ENCODE data around the gene ENTPD8.

ENTPD8 gene

DNA sequence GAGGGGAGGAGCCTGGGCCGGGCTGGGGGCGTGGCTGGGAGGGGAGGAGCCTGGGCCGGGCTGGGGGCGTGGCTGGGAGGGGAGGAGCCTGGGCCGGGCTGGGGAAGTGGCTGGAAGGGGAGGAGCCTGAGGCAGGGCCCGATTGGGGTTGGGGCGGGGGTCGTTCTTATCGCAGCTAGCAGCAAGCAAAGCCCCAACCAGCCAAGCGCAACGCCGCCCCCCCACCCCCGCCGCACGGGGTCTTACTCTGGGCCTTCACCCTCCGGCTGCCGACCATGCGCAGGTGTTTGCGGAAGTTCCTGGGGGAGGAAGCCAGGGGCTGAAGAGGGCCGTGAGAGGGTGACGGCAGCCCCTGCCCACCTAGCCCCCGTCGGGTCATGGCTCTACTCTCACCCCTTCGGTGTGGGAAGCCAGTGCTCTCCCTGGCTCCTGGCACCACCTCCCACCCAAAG is 13.0 kb upstream of the ENTPD8 start:
- TF ChIP-seq CTCF (IDR thresholded peaks at IDR 0.05) = no peak

DNA sequence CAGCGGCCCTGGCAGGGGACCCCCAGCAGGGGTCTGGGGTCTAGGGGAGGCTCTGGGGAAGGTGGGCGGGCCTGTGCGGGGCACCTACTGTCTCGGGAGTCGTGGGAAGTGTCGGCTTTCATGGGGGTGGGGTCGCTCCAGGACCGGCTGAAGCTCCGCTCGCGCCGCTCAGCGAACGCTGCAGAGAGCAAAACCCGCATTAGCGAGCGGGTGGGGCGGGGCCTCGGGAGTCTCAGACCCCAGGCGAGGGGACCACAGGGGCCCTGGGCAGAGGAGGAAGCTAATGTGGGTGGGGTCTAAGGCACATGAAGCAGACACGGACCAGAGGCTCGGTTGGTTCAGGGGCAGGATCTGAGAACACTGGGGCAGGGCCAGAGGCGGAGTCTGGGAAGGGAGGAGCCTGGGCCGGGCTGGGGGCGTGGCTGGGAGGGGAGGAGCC is 12.5 kb upstream of the ENTPD8 start:
- TF ChIP-seq CTCF (IDR thresholded peaks at IDR 0.05) = no peak

DNA sequence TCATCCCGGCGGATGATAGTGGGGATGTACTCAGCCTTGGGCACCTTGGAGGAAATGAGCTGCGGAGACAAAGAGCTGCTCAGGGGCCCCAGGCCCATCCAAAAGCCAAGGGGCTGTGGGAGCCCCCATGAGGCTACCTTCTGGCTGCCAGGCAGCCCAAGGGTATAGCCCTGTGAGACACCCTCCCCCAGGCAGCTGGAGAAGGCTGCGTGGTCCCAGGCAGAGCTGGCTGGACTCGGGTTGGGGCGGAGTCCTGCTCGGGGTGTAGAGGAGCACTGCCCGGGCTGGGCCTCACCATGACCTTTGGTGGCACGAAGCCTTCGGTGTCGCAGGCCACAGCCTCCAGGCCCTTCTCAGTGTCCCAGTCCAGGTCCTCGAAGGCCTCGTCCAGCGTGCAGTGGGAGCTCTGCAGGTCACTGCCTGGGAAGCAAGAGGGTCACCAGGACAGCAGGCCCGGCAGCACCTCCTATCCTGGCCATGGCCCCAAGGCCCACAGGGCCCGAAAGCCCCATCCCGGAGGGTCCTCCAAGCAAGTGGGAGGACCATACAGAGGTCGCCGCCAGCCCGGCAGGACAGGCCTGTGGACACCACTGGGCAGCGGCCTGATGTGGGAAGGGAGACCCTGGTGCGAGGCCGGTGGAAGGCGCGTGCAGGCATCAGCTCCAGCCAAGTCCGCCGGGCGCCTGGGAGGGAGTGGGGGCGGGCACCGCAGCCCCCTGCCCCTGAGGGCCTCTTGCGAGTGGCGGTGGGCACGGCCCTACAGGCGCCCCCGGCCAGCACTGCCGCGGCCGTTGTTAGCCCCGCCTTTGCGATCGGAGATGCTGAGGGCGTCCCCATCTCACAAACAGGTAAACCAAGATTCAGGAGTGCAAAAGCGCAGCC is 11.8 kb upstream of the ENTPD8 start:
- no peak for TF ChIP-seq CTCF (IDR thresholded peaks at IDR 0.05)

GRCh38 chr9:137452006-137452760 is 11.0 kb upstream of the ENTPD8 start:
- TF ChIP-seq CTCF (IDR thresholded peaks at IDR 0.05) = no peak

GRCh38 chr9:137449931-137450538 is 8.9 kb upstream of the ENTPD8 start:
- no peak for TF ChIP-seq CTCF (IDR thresholded peaks at IDR 0.05)

DNA sequence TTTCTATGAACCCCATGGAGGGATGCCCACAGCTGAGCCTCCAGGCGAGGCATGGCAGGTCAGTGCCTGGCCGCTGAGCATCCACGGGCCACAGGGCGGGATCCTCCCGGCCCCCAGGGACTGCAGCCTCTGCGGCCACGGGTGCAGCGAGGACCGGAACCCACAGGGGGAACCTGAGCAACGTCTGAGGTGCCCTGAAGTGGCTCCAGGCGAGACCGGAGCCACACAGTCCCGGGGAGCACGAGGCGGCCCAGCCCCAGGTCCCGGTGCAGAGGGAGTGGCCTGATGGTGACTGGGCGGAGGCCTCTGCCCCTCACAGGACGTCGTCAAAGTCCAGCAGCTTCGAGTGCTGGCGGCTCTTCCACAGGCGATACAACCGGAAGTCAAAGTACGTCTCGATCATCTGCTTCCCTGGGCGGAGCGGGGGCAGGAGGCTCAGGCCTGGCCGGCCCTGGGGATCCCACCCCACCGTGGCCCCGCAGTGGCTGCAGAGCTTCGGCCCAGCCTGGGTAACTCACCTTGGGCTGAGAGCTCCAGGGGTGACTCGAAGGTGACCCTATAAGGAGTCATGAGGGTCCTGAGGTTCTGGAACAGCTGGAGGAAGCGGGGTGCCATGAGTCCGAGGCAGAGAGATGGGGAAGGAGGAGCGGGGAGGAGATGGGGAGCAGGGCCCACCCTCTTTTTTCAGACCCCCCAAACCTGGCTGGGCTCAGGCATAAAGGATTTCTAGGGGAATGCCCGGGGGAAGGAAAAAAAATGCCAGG is 8.1 kb upstream of the ENTPD8 start:
- TF ChIP-seq CTCF (IDR thresholded peaks at IDR 0.05) = no peak

DNA sequence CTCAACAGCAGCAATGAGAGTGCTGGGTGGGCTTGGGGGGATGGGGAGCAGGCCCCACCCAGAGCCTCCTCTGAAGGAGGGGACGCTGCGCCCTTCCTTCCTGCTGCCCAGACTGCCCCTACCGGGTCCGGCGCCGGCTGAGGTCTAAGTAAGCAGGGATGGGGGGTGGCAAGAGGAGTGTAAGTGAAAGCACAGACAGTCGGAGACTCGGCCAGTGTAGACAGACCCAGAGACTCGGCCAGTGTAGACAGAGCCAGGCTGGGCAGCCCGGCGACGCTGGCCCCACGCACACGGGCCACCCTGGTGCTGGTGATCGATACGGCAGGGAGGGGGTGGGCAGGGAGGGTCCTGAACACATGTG is 7.4 kb upstream of the ENTPD8 start:
- no peak for TF ChIP-seq CTCF (IDR thresholded peaks at IDR 0.05)
